DOHH2 (cell line): Measurements from ENCODE around the gene UNC45A.

Experiments used
- CTCF ChIP-seq: fragments of 200-600 bp; sonication (generic); IDR thresholded peaks from one replicate; pipeline ENCODE4 v1.5.1; 2014; ENCODE audit warnings: antibody characterized with exemption, mild to moderate bottlenecking, low read depth, low read length; ENCODE audit not compliant: poor library complexity, severe bottlenecking
- EZH2phosphoT487 ChIP-seq: fragments of 200-600 bp; sonication (generic); IDR thresholded peaks from 2 replicates; pipeline ENCODE4 v1.6.1; 2017; ENCODE audit warnings: borderline replicate concordance, mild to moderate bottlenecking, antibody characterized with exemption, low read length, moderate library complexity, mixed read lengths

GRCh38 chr15:90994059-90994416 lies 59.0 kb downstream of the UNC45A start:
- TF ChIP-seq CTCF = no peak
- TF ChIP-seq EZH2phosphoT487 = no peak
